Lower lobe of right lung (tissue), 2 donors: ENCODE measurements around the gene TTC33. TPM values are rescaled to one million over a fixed set of nuclear protein-coding genes. Genes with fewer than 3 reads are reported as not detected.

Experiments used
- ATAC-seq, 2 donors: fragments of 200-7000 bp; cut with Tn5 transposase; one replicate each; pipeline ENCODE4 v1.9.1; 2020 to 2022; ENCODE audit warnings: mild to moderate bottlenecking in 2 of 2, moderate library complexity in 2 of 2
- DNase-seq: peaks from one replicate; pipeline ENCODE4 v3.0.0-alpha.2; 2020
- H3K27ac ChIP-seq: fragments of 200-600 bp; one replicate; pipeline ENCODE4 v1.8.0; 2022
- H3K27me3 ChIP-seq: fragments of 200-600 bp; one replicate; pipeline ENCODE4 v1.8.0; 2022; ENCODE audit warnings: low read depth
- H3K36me3 ChIP-seq: fragments of 200-600 bp; one replicate; pipeline ENCODE4 v1.8.0; 2022; ENCODE audit warnings: mild to moderate bottlenecking
- H3K4me1 ChIP-seq: fragments of 200-600 bp; one replicate; pipeline ENCODE4 v1.8.0; 2022
- H3K4me3 ChIP-seq: fragments of 200-600 bp; one replicate; pipeline ENCODE4 v1.8.0; 2022; ENCODE audit warnings: mild to moderate bottlenecking
- H3K9me3 ChIP-seq: fragments of 200-600 bp; one replicate; pipeline ENCODE4 v1.8.0; 2022
- CTCF ChIP-seq: fragments of 200-600 bp; IDR thresholded peaks from one replicate; pipeline ENCODE4 v1.8.0; 2022; ENCODE audit warnings: antibody characterized with exemption, mild to moderate bottlenecking
- intact Hi-C: fragments of 100-400 bp; cut with DNase I; formaldehyde crosslinking; loops from one replicate; pipeline ENCODE4 v1.11.0; 2022
- total RNA-seq: library from RNA; stranded (reverse); fragmentation: NEBNext Ultra II Directional; extraction: Animal tissue kit (Norgen Biotek cat#: 25700); gene quantifications from one replicate; pipeline ENCODE4 v1.2.1, GENCODE V29; 2021
- donor health status: DM: no; HTN: yes; CAD: no; lungs with severe emphysema.

TTC33 gene
- total RNA-seq, 1 donor from 2014 or later, result 14.9 TPM

GRCh38 chr5:40606077-40606765 is 149.5 kb downstream of the TTC33 start:
- H3K4me3 ChIP-seq, result no peak overlapping the region
- peak; percentile 37 to 73 for ATAC-seq
- H3K27ac ChIP-seq, result peak overlapping the region; percentile 28
- peaks cover 12% of the 10 kb centered on the region for H3K4me1 ChIP-seq
- no peak for TF ChIP-seq CTCF
- intact Hi-C loops, result no loop called here
- H3K36me3 ChIP-seq, result no peaks in the 10 kb centered on the region
- no peaks in the 10 kb centered on the region for H3K9me3 ChIP-seq
- DNase-seq, result peak; percentile 47
- no peaks in the 10 kb centered on the region for H3K27me3 ChIP-seq

GRCh38 chr5:40605295-40605958 is 150.3 kb downstream of the TTC33 start:
- no peaks in the 10 kb centered on the region for H3K27me3 ChIP-seq
- no peak for DNase-seq
- no peaks in the 10 kb centered on the region for H3K36me3 ChIP-seq
- no peaks in the 10 kb centered on the region for H3K9me3 ChIP-seq
- H3K4me1 ChIP-seq, result peaks cover 12% of the 10 kb centered on the region
- H3K27ac ChIP-seq, result no peak overlapping the region
- no peak for TF ChIP-seq CTCF
- no peak overlapping the region for H3K4me3 ChIP-seq
- intact Hi-C loops, result no loop called here
- no peak for ATAC-seq

DNA sequence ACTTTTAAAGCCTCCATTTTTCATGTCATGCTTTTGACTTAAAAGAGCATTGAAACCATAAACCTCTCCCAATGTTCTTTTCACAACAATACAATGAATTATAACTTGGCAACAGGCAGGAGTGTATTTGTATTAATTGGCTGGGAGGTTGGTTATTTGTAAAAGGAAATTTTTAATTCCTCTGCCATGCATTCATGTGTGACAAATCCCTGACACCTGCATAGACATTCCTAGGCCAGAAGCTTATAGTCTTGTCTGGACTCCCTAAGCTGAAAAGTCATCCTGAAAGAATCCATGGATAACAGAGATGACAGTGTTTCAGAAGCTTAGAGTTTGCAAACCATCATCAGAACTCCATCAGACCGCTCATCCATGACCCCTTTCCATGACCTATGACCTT is 152.4 kb downstream of the TTC33 start:
- intact Hi-C loops, result no loop called here
- Histone ChIP-seq H3K9me3 (no peaks in the 10 kb centered on the region), H3K27me3 (no peaks in the 10 kb centered on the region), H3K4me1 (peaks cover 12% of the 10 kb centered on the region), H3K36me3 (no peaks in the 10 kb centered on the region), H3K27ac (no peak overlapping the region), H3K4me3 (no peak overlapping the region)
- TF ChIP-seq CTCF, result no peak
- no peak for ATAC-seq
- no peak for DNase-seq

- no peaks in the 10 kb centered on the region for H3K27me3 ChIP-seq
- no peak for TF ChIP-seq CTCF
- H3K36me3 ChIP-seq, result no peaks in the 10 kb centered on the region
- ATAC-seq, result no peak
- DNase-seq, result no peak
- H3K9me3 ChIP-seq, result no peaks in the 10 kb centered on the region
- H3K4me3 ChIP-seq, result no peak overlapping the region
- intact Hi-C loops, result no loop called here
- H3K4me1 ChIP-seq, result peaks cover 9% of the 10 kb centered on the region
- no peak overlapping the region for H3K27ac ChIP-seq
These were observed 154.4 kb downstream of the TTC33 start for GRCh38 chr5:40601198-40601868.

GRCh38 chr5:40600383-40600782 is 155.4 kb downstream of the TTC33 start:
- intact Hi-C loops, result no loop called here

More at GRCh38 chr5:40600383-40600782, 155.4 kb downstream of the TTC33 start:
- H3K36me3 ChIP-seq, result no peaks in the 10 kb centered on the region
- DNase-seq (no peak), ATAC-seq (no peak)
- TF ChIP-seq CTCF, result no peak
- no peaks in the 10 kb centered on the region for H3K9me3 ChIP-seq
- no peaks in the 10 kb centered on the region for H3K27me3 ChIP-seq
- no peak overlapping the region for H3K27ac ChIP-seq
- no peak overlapping the region for H3K4me3 ChIP-seq
- H3K4me1 ChIP-seq, result no peaks in the 10 kb centered on the region
